ENCODE measurements around the gene USP7. TPM values are rescaled to one million over a fixed set of nuclear protein-coding genes. Genes with fewer than 3 reads are reported as not detected.

The USP7 gene
- total RNA-seq, 1 donor from 2014 or later: 159 TPM

GRCh38 chr16:8936421-8936820 lies 27.3 kb downstream of the USP7 start:
- peak; percentile 24 for DNase-seq (ENCODE audit: low spot score, unreplicated experiment)
- H3K4me3 Mint-ChIP-seq (ENCODE audit: low read depth): no peak overlapping the region
- H3K27me3 Mint-ChIP-seq: no peaks in the 10 kb centered on the region
- H3K4me1 Mint-ChIP-seq (ENCODE audit: low read depth): peaks cover 27% of the 10 kb centered on the region
- H3K36me3 Mint-ChIP-seq (ENCODE audit: insufficient read depth): no peaks in the 10 kb centered on the region
- peak; percentile 70 for TF ChIP-seq CTCF (IDR thresholded peaks at IDR 0.05; ENCODE audit: unreplicated experiment)
- peak overlapping the region; percentile 49 for H3K27ac Mint-ChIP-seq
- H3K9me3 Mint-ChIP-seq (ENCODE audit: low read depth): no peaks in the 10 kb centered on the region

GRCh38 chr16:8935989-8936388 lies 27.7 kb downstream of the USP7 start:
- Mint-ChIP-seq H3K27me3 (no peaks in the 10 kb centered on the region), H3K4me1 (ENCODE audit: low read depth) (peaks cover 27% of the 10 kb centered on the region), H3K27ac (peak overlapping the region; percentile 50), H3K9me3 (ENCODE audit: low read depth) (no peaks in the 10 kb centered on the region), H3K4me3 (ENCODE audit: low read depth) (no peak overlapping the region), H3K36me3 (ENCODE audit: insufficient read depth) (no peaks in the 10 kb centered on the region)
- TF ChIP-seq CTCF (IDR thresholded peaks at IDR 0.05; ENCODE audit: unreplicated experiment): no peak
- no peak for DNase-seq (ENCODE audit: low spot score, unreplicated experiment)

- peaks cover 2% of the 10 kb centered on the region for H3K36me3 Mint-ChIP-seq (ENCODE audit: insufficient read depth)
- peaks cover 22% of the 10 kb centered on the region for H3K4me1 Mint-ChIP-seq (ENCODE audit: low read depth)
- DNase-seq (ENCODE audit: low spot score, unreplicated experiment): no peak
- no peaks in the 10 kb centered on the region for H3K9me3 Mint-ChIP-seq (ENCODE audit: low read depth)
- no peak overlapping the region for H3K4me3 Mint-ChIP-seq (ENCODE audit: low read depth)
- no peak for TF ChIP-seq CTCF (IDR thresholded peaks at IDR 0.05; ENCODE audit: unreplicated experiment)
- H3K27ac Mint-ChIP-seq: no peak overlapping the region
- no peaks in the 10 kb centered on the region for H3K27me3 Mint-ChIP-seq
Observed at GRCh38 chr16:8934601-8935000, 29.1 kb downstream of the USP7 start.

- H3K4me3 Mint-ChIP-seq (ENCODE audit: low read depth): no peak overlapping the region
- H3K27ac Mint-ChIP-seq: no peak overlapping the region
- peaks cover 15% of the 10 kb centered on the region for H3K36me3 Mint-ChIP-seq (ENCODE audit: insufficient read depth)
- peak; percentile 39 for DNase-seq (ENCODE audit: low spot score, unreplicated experiment)
- H3K27me3 Mint-ChIP-seq: no peaks in the 10 kb centered on the region
- no peaks in the 10 kb centered on the region for H3K9me3 Mint-ChIP-seq (ENCODE audit: low read depth)
- peaks cover 19% of the 10 kb centered on the region for H3K4me1 Mint-ChIP-seq (ENCODE audit: low read depth)
- no peak for TF ChIP-seq CTCF (IDR thresholded peaks at IDR 0.05; ENCODE audit: unreplicated experiment)
Observed at GRCh38 chr16:8931859-8932258, 31.8 kb downstream of the USP7 start.

- no peaks in the 10 kb centered on the region for H3K9me3 Mint-ChIP-seq (ENCODE audit: low read depth)
- no peak overlapping the region for H3K27ac Mint-ChIP-seq
- H3K27me3 Mint-ChIP-seq: no peaks in the 10 kb centered on the region
- DNase-seq (ENCODE audit: low spot score, unreplicated experiment): no peak
- TF ChIP-seq CTCF (IDR thresholded peaks at IDR 0.05; ENCODE audit: unreplicated experiment): no peak
- H3K4me1 Mint-ChIP-seq (ENCODE audit: low read depth): peaks cover 9% of the 10 kb centered on the region
- peaks cover 24% of the 10 kb centered on the region for H3K36me3 Mint-ChIP-seq (ENCODE audit: insufficient read depth)
- no peak overlapping the region for H3K4me3 Mint-ChIP-seq (ENCODE audit: low read depth)
Observed at GRCh38 chr16:8929086-8929748, 34.5 kb downstream of the USP7 start.

Data from progenitor cell of endocrine pancreas (in vitro differentiated cells).